Neural crest cell (in vitro differentiated cells): ENCODE data around the gene PTPRF. TPM values are rescaled to one million over a fixed set of nuclear protein-coding genes. Genes with fewer than 3 reads are reported as not detected.

Experiments used
- DNase-seq: peaks from one replicate; pipeline ENCODE4 v3.0.0; 2021; ENCODE audit warnings: low read depth, mixed read lengths, low spot score
- H3K27ac Mint-ChIP-seq: one replicate; pipeline ENCODE4 v1.8.0; 2021; ENCODE audit warnings: mild to moderate bottlenecking, mixed read lengths; ENCODE audit not compliant: unreplicated experiment
- H3K27me3 Mint-ChIP-seq: 2 replicates; pipeline ENCODE4 v1.8.0; 2021; ENCODE audit warnings: low read depth, mild to moderate bottlenecking, mixed read lengths
- H3K36me3 Mint-ChIP-seq: 2 replicates; pipeline ENCODE4 v1.8.0; 2021; ENCODE audit warnings: low read depth, mild to moderate bottlenecking, mixed read lengths
- H3K4me1 Mint-ChIP-seq: 2 replicates; pipeline ENCODE4 v1.8.0; 2021; ENCODE audit warnings: mixed read lengths
- H3K4me3 Mint-ChIP-seq: one replicate; pipeline ENCODE4 v1.8.0; 2021; ENCODE audit warnings: mild to moderate bottlenecking, mixed read lengths
- H3K9me3 Mint-ChIP-seq: 2 replicates; pipeline ENCODE4 v1.8.0; 2021; ENCODE audit warnings: mixed read lengths
- CTCF ChIP-seq: fragments of 200-600 bp; sonication (generic); conservative IDR thresholded peaks from 2 replicates; pipeline ENCODE4 v1.5.0; 2021; ENCODE audit warnings: antibody characterized with exemption, mild to moderate bottlenecking
- total RNA-seq: library from RNA; stranded (reverse); gene quantifications from 2 replicates; pipeline ENCODE4 v1.2.1, GENCODE V29; 2021

PTPRF gene
- total RNA-seq, 1 donor from 2014 or later: 125 TPM

GRCh38 chr1:43538969-43539368 is 8.3 kb downstream of the PTPRF start:
- H3K9me3 Mint-ChIP-seq: no peaks in the 10 kb centered on the region
- H3K4me3 Mint-ChIP-seq: no peak overlapping the region
- H3K27ac Mint-ChIP-seq: no peak overlapping the region
- H3K36me3 Mint-ChIP-seq: peaks cover 6% of the 10 kb centered on the region
- no peak for TF ChIP-seq CTCF
- no peak for DNase-seq
- H3K4me1 Mint-ChIP-seq: peaks cover 27% of the 10 kb centered on the region
- H3K27me3 Mint-ChIP-seq: no peaks in the 10 kb centered on the region

GRCh38 chr1:43539726-43540434 is 9.2 kb downstream of the PTPRF start:
- DNase-seq: no peak
- Mint-ChIP-seq H3K36me3 (peaks cover 6% of the 10 kb centered on the region), H3K4me1 (peaks cover 25% of the 10 kb centered on the region), H3K9me3 (no peaks in the 10 kb centered on the region), H3K4me3 (no peak overlapping the region), H3K27me3 (no peaks in the 10 kb centered on the region), H3K27ac (peak overlapping the region; percentile 20)
- no peak for TF ChIP-seq CTCF

GRCh38 chr1:43540653-43541071 is 10.0 kb downstream of the PTPRF start:
- no peaks in the 10 kb centered on the region for H3K27me3 Mint-ChIP-seq
- H3K4me1 Mint-ChIP-seq: peaks cover 33% of the 10 kb centered on the region
- peaks cover 6% of the 10 kb centered on the region for H3K36me3 Mint-ChIP-seq
- DNase-seq: no peak
- no peak for TF ChIP-seq CTCF
- H3K9me3 Mint-ChIP-seq: no peaks in the 10 kb centered on the region
- H3K27ac Mint-ChIP-seq: peak overlapping the region; percentile 50
- no peak overlapping the region for H3K4me3 Mint-ChIP-seq

- Mint-ChIP-seq H3K4me1 (peaks cover 38% of the 10 kb centered on the region), H3K36me3 (peaks cover 6% of the 10 kb centered on the region), H3K4me3 (no peak overlapping the region), H3K27ac (peak overlapping the region; percentile 50), H3K9me3 (no peaks in the 10 kb centered on the region), H3K27me3 (no peaks in the 10 kb centered on the region)
- no peak for DNase-seq
- TF ChIP-seq CTCF: no peak
Measured at GRCh38 chr1:43541141-43541540, 10.5 kb downstream of the PTPRF start.

GRCh38 chr1:43541721-43542401 is 11.2 kb downstream of the PTPRF start:
- Mint-ChIP-seq H3K9me3 (no peaks in the 10 kb centered on the region), H3K4me1 (peaks cover 45% of the 10 kb centered on the region), H3K4me3 (no peak overlapping the region), H3K36me3 (peaks cover 6% of the 10 kb centered on the region), H3K27me3 (no peaks in the 10 kb centered on the region), H3K27ac (no peak overlapping the region)
- TF ChIP-seq CTCF: no peak
- DNase-seq: no peak
